22Rv1 (cell line): Measurements from ENCODE around the gene TTYH2.

Source experiments
- H3K27ac ChIP-seq: fragments of 450-650 bp; 2 replicates; pipeline ENCODE4 v1.5.1; 2017
- CTCF ChIP-seq: fragments of 450-650 bp; IDR thresholded peaks from 2 replicates; pipeline ENCODE4 v1.5.1; 2017; ENCODE audit warnings: mild to moderate bottlenecking
- ZFX ChIP-seq: fragments of 450-650 bp; IDR thresholded peaks from 2 replicates; pipeline ENCODE4 v1.6.1; 2017; ENCODE audit warnings: antibody characterized with exemption, borderline replicate concordance

TTYH2 gene

GRCh38 chr17:74222399-74222798 is 9.0 kb downstream of the TTYH2 start:
- TF ChIP-seq ZFX (no peak), CTCF (no peak)
- H3K27ac ChIP-seq = no peak overlapping the region

- TF ChIP-seq ZFX (no peak), CTCF (no peak)
- H3K27ac ChIP-seq = no peak overlapping the region
Observed at GRCh38 chr17:74223901-74224300, 10.5 kb downstream of the TTYH2 start.

DNA sequence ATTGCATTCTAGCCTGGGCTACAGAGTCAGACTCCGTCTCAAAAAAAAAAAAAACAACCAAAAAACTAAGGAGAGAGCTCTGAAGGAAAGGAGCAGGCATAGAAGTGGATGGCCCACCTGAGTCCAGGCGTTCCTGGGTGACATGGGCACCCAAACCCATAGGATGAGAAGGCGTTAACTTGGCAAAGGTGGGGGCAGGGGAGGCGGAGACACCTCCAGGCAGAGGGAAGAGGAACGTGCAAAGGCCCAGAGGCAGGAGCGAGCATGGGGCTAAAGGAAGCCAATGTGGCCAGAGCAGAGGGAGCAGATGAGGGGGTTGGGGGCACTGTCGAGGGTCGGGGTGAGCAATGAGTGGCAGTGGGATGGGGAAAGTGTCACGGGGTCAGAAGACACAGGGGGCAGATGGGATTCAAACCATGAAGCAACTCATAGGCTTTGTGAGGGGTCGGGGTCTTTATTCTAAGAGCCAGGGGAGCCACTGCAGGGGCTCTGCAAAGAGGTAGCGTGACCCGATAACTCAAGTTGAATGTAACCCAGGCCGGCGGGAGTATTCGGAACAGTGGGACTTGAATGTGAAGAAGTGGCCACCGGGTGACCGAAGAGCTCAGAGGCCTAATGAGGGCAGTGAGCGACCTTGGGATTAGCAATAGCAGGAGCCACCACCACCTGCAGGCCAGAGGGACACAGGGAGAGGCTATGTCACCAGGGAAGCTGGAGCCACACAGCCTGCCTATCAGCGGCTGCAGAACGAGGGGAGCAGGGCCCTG is 11.8 kb downstream of the TTYH2 start:
- no peak overlapping the region for H3K27ac ChIP-seq
- TF ChIP-seq ZFX (no peak), CTCF (no peak)

- no peak overlapping the region for H3K27ac ChIP-seq
- TF ChIP-seq ZFX (no peak), CTCF (no peak)
Observed at GRCh38 chr17:74226252-74226651, 12.9 kb downstream of the TTYH2 start.

- no peak overlapping the region for H3K27ac ChIP-seq
- TF ChIP-seq CTCF (no peak), ZFX (no peak)
Observed at GRCh38 chr17:74227271-74228080, 14.1 kb downstream of the TTYH2 start.

GRCh38 chr17:74228306-74228978 is 15.1 kb downstream of the TTYH2 start:
- no peak for TF ChIP-seq CTCF
- TF ChIP-seq ZFX = no peak
- no peak overlapping the region for H3K27ac ChIP-seq

GRCh38 chr17:74230896-74231295 is 17.5 kb downstream of the TTYH2 start:
- no peak overlapping the region for H3K27ac ChIP-seq
- TF ChIP-seq ZFX = no peak
- TF ChIP-seq CTCF = no peak
